Astrocyte (in vitro differentiated cells and primary cell): ENCODE results near the gene ADCYAP1R1. TPM values are rescaled to one million over a fixed set of nuclear protein-coding genes. Genes with fewer than 3 reads are reported as not detected.

Experiments
- DNase-seq: peaks from one replicate; pipeline ENCODE4 v3.0.0-alpha.2; 2010; ENCODE audit warnings: low read depth
- FAIRE-seq: peaks from 2 replicates; lab custom pipeline; 2011; peaks lifted over from hg19 to GRCh38; lab: Jason Lieb, UNC
- H2AFZ ChIP-seq: 2 replicates; pipeline ENCODE4 v1.6.0; 2012; ENCODE audit warnings: low read depth, low read length, inconsistent platforms
- H3K27ac ChIP-seq: 2 replicates; pipeline ENCODE4 v1.5.1; 2011; ENCODE audit warnings: low read depth, low read length, inconsistent platforms
- H3K27me3 ChIP-seq: 2 replicates; pipeline ENCODE4 v1.6.0; 2011; ENCODE audit warnings: low read length, inconsistent platforms; ENCODE audit not compliant: insufficient read depth
- H3K36me3 ChIP-seq: 2 replicates; pipeline ENCODE4 v1.5.1; 2011; ENCODE audit warnings: low read length, inconsistent platforms; ENCODE audit not compliant: insufficient read depth
- H3K4me1 ChIP-seq: 2 replicates; pipeline ENCODE4 v1.5.1; 2011; ENCODE audit warnings: low read length, inconsistent platforms; ENCODE audit not compliant: insufficient read depth
- H3K4me2 ChIP-seq: 2 replicates; pipeline ENCODE4 v1.6.0; 2012; ENCODE audit warnings: low read length, inconsistent platforms
- H3K4me3 ChIP-seq: 2 replicates; pipeline ENCODE4 v1.5.1; 2011; ENCODE audit warnings: low read depth, mild to moderate bottlenecking, low read length, inconsistent platforms; ENCODE audit not compliant: insufficient read depth
- H3K79me2 ChIP-seq: 2 replicates; pipeline ENCODE4 v1.6.0; 2012; ENCODE audit warnings: mild to moderate bottlenecking, low read length, inconsistent platforms; ENCODE audit not compliant: insufficient read depth
- H3K9ac ChIP-seq: 2 replicates; pipeline ENCODE4 v1.6.0; 2012; ENCODE audit warnings: mild to moderate bottlenecking, low read length, inconsistent platforms
- H3K9me3 ChIP-seq: 2 replicates; pipeline ENCODE4 v1.5.1; 2012; ENCODE audit warnings: low read depth, mild to moderate bottlenecking, low read length, inconsistent platforms; ENCODE audit not compliant: insufficient read depth
- H4K20me1 ChIP-seq: 2 replicates; pipeline ENCODE4 v1.6.0; 2012; ENCODE audit warnings: low read length, inconsistent platforms; ENCODE audit not compliant: insufficient read depth
- H3K27ac Mint-ChIP-seq: one replicate; pipeline ENCODE4 v1.8.0; 2021; ENCODE audit warnings: mild to moderate bottlenecking, mixed read lengths; ENCODE audit not compliant: unreplicated experiment
- H3K27me3 Mint-ChIP-seq: one replicate; pipeline ENCODE4 v1.8.0; 2021; ENCODE audit warnings: low read depth, mixed read lengths; ENCODE audit not compliant: unreplicated experiment
- H3K36me3 Mint-ChIP-seq: one replicate; pipeline ENCODE4 v1.8.0; 2021; ENCODE audit warnings: low read depth, mixed read lengths; ENCODE audit not compliant: unreplicated experiment
- H3K4me1 Mint-ChIP-seq: one replicate; pipeline ENCODE4 v1.8.0; 2021; ENCODE audit warnings: low read depth, mixed read lengths; ENCODE audit not compliant: unreplicated experiment
- H3K4me3 Mint-ChIP-seq: one replicate; pipeline ENCODE4 v1.8.0; 2021; ENCODE audit warnings: mild to moderate bottlenecking, moderate library complexity, mixed read lengths; ENCODE audit not compliant: unreplicated experiment
- H3K9me3 Mint-ChIP-seq: one replicate; pipeline ENCODE4 v1.8.0; 2021; ENCODE audit warnings: mild to moderate bottlenecking, mixed read lengths; ENCODE audit not compliant: unreplicated experiment
- CTCF ChIP-seq: IDR thresholded peaks from 2 replicates; pipeline ENCODE4 v1.5.1; 2011; ENCODE audit warnings: low read depth, mild to moderate bottlenecking, inconsistent platforms, low read length, moderate library complexity; ENCODE audit not compliant: insufficient read depth
- EZH2 ChIP-seq: IDR thresholded peaks from 2 replicates; pipeline ENCODE4 v1.6.1; 2012; ENCODE audit warnings: mild to moderate bottlenecking, low read length, inconsistent platforms; ENCODE audit not compliant: insufficient read depth
- total RNA-seq: library from RNA; stranded (reverse); gene quantifications from 2 replicates; pipeline ENCODE4 v1.2.1, GENCODE V29; 2021

The ADCYAP1R1 gene
- total RNA-seq, 1 donor from 2014 or later, result 0.05 TPM

- no peak for DNase-seq
- no peaks in the 10 kb centered on the region for H3K36me3 Mint-ChIP-seq
- no peak overlapping the region for H3K4me3 Mint-ChIP-seq
- no peaks in the 10 kb centered on the region for H3K9me3 Mint-ChIP-seq
- Histone ChIP-seq H2AFZ (no peak overlapping the region), H3K36me3 (no peaks in the 10 kb centered on the region), H3K27me3 (peaks cover 8% of the 10 kb centered on the region), H3K9me3 (no peaks in the 10 kb centered on the region), H3K27ac (no peak overlapping the region), H3K4me3 (no peak overlapping the region), H3K4me1 (peaks cover 5% of the 10 kb centered on the region), H4K20me1 (no peaks in the 10 kb centered on the region), H3K4me2 (no peak overlapping the region), H3K9ac (no peak overlapping the region), H3K79me2 (no peaks in the 10 kb centered on the region)
- H3K27ac Mint-ChIP-seq, result no peak overlapping the region
- H3K27me3 Mint-ChIP-seq, result peaks cover 31% of the 10 kb centered on the region
- H3K4me1 Mint-ChIP-seq, result peaks cover 5% of the 10 kb centered on the region
- TF ChIP-seq CTCF, result no peak
- TF ChIP-seq EZH2, result no peak
- no peak for FAIRE-seq
Observed at GRCh38 chr7:31095286-31096197, 43.4 kb downstream of the ADCYAP1R1 start.

- no peak overlapping the region for H3K9ac ChIP-seq
- no peak for TF ChIP-seq CTCF
- no peak for TF ChIP-seq EZH2
- no peak overlapping the region for H3K27ac ChIP-seq
- Mint-ChIP-seq H3K9me3 (no peaks in the 10 kb centered on the region), H3K4me1 (peaks cover 6% of the 10 kb centered on the region), H3K27ac (no peak overlapping the region), H3K4me3 (no peak overlapping the region), H3K27me3 (peaks cover 31% of the 10 kb centered on the region), H3K36me3 (no peaks in the 10 kb centered on the region)
- no peaks in the 10 kb centered on the region for H3K79me2 ChIP-seq
- H2AFZ ChIP-seq, result no peak overlapping the region
- no peaks in the 10 kb centered on the region for H3K36me3 ChIP-seq
- H3K9me3 ChIP-seq, result no peaks in the 10 kb centered on the region
- peaks cover 5% of the 10 kb centered on the region for H3K4me1 ChIP-seq
- DNase-seq (no peak), FAIRE-seq (no peak)
- no peaks in the 10 kb centered on the region for H4K20me1 ChIP-seq
- no peak overlapping the region for H3K4me3 ChIP-seq
- H3K27me3 ChIP-seq, result peaks cover 8% of the 10 kb centered on the region
- no peak overlapping the region for H3K4me2 ChIP-seq
Observed at GRCh38 chr7:31096198-31096876, 44.2 kb downstream of the ADCYAP1R1 start.
